ENCODE measurements around the gene SUCLA2. TPM values are rescaled to one million over a fixed set of nuclear protein-coding genes. Genes with fewer than 3 reads are reported as not detected.
"Not testable (repeated sequence)": the region's sequence is repeated elsewhere in the genome, so short reads cannot be mapped to it uniquely, and the experiment has no call there.

Gene SUCLA2
- total RNA-seq, 2 donors from 2014 or later: 60.5 to 71.4 TPM

DNA sequence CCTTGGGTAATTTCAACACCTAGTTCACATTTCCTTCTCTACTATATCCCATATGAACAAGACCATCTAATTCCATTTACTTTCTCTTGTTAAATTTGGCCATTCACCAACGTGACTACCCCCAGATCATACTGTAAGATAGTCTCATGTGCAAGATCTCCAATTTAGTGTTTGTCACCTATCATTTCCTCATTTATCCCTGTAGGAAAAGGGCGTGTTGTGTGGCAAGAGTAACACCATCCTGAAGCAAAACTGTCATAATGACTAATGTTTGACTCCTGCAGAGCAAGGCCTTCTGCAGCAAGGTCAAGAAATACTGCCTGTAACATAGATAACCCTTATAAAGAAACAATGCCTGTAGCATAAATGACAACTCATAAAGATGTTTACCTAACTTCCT is 51.3 kb downstream of the SUCLA2 start:
- no peaks in the 10 kb centered on the region for H3K36me3 ChIP-seq
- TF ChIP-seq, protein P1, sequence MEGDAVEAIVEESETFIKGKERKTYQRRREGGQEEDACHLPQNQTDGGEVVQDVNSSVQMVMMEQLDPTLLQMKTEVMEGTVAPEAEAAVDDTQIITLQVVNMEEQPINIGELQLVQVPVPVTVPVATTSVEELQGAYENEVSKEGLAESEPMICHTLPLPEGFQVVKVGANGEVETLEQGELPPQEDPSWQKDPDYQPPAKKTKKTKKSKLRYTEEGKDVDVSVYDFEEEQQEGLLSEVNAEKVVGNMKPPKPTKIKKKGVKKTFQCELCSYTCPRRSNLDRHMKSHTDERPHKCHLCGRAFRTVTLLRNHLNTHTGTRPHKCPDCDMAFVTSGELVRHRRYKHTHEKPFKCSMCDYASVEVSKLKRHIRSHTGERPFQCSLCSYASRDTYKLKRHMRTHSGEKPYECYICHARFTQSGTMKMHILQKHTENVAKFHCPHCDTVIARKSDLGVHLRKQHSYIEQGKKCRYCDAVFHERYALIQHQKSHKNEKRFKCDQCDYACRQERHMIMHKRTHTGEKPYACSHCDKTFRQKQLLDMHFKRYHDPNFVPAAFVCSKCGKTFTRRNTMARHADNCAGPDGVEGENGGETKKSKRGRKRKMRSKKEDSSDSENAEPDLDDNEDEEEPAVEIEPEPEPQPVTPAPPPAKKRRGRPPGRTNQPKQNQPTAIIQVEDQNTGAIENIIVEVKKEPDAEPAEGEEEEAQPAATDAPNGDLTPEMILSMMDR (IDR thresholded peaks at IDR 0.05): no peak
- H3K4me1 ChIP-seq: no peaks in the 10 kb centered on the region
- no peak overlapping the region for H3K9ac ChIP-seq (ENCODE audit: low read depth in 2 of 2, low read length in 2 of 2)
- no peaks in the 10 kb centered on the region for H3K27me3 ChIP-seq
- no peaks in the 10 kb centered on the region for H3K9me3 ChIP-seq
- H3K4me3 ChIP-seq: no peak overlapping the region
- intact Hi-C loops (cut with DNase I): no loop called here
- no peak overlapping the region for H3K27ac ChIP-seq
- no peak for DNase-seq

DNA sequence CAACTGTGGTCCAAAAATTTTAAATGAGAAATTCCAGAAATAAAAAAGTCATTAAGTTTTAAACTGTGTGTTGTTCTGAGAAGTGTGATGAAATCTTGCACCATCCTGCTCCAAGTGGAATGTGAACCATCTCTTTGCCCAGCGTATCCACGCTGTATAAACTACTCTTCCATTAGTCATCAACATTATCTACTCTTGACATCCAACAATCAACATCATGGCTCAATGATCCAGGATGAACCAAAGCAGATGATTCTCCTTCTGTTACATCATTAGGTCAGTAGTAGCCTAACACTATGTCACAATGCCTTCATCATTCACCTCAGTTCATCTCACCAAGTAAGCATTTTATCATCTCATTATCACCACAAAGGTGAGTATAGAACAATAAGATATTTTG is 55.3 kb downstream of the SUCLA2 start:
- H3K4me3 ChIP-seq: no peak overlapping the region
- no peaks in the 10 kb centered on the region for H3K9me3 ChIP-seq
- TF ChIP-seq, protein P1 (IDR thresholded peaks at IDR 0.05): no peak
- no peak overlapping the region for H3K27ac ChIP-seq
- no peaks in the 10 kb centered on the region for H3K27me3 ChIP-seq
- DNase-seq: no peak
- peaks cover 3% of the 10 kb centered on the region for H3K36me3 ChIP-seq
- no peaks in the 10 kb centered on the region for H3K4me1 ChIP-seq
- intact Hi-C loops (cut with DNase I): no loop called here
- H3K9ac ChIP-seq (ENCODE audit: low read depth in 2 of 2, low read length in 2 of 2): no peak overlapping the region

DNA sequence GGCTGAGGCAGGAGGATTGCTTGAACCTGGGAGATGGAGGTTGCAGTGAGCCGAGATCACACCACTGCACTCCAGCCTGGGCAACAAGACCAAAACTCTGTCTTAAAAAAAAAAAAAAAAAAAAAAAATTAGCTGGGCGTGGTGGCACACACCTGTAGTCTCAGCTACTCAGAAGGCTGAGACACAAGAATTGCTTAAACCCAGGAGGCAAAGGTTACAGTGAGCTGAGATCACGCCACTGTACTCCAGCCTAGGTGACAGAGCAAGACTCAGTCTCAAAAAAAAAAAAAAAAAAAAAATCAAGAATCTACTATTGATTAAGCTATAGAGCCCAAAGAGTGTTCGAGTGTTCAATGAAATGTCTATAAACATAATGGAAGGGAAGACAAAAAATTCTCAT is 55.9 kb downstream of the SUCLA2 start:
- H3K36me3 ChIP-seq; H3K4me3 ChIP-seq; H3K9me3 ChIP-seq; intact Hi-C loops (cut with DNase I); H3K27me3 ChIP-seq; DNase-seq; H3K4me1 ChIP-seq; H3K9ac ChIP-seq (ENCODE audit: low read depth in 2 of 2, low read length in 2 of 2); H3K27ac ChIP-seq: not testable (repeated sequence)

DNA sequence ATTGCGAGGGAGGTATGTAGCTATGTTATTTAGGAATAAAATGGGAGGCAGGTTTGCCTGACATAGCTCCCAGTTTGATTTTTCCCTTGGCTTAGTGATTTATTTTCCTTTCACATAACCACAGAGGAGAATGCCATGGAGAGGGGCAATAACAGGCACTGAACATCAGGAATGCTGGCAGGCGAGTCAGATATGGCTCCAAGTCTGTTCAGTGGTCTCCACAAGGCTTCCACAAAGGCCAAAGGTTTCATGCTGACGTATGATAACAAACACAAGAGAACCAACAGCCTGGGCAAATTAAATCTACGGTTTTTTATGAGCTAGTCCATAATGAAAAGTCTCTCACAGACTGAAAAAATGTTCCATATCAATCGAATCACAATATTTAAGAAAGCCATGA is 66.7 kb downstream of the SUCLA2 start:
- intact Hi-C loops (cut with DNase I): no loop called here
- TF ChIP-seq, protein P1 (IDR thresholded peaks at IDR 0.05): no peak
- no peaks in the 10 kb centered on the region for H3K27me3 ChIP-seq
- DNase-seq: no peak
- H3K9ac ChIP-seq (ENCODE audit: low read depth in 2 of 2, low read length in 2 of 2): no peak overlapping the region
- no peaks in the 10 kb centered on the region for H3K36me3 ChIP-seq
- no peak overlapping the region for H3K4me3 ChIP-seq
- no peaks in the 10 kb centered on the region for H3K9me3 ChIP-seq
- no peaks in the 10 kb centered on the region for H3K4me1 ChIP-seq
- H3K27ac ChIP-seq: no peak overlapping the region

DNA sequence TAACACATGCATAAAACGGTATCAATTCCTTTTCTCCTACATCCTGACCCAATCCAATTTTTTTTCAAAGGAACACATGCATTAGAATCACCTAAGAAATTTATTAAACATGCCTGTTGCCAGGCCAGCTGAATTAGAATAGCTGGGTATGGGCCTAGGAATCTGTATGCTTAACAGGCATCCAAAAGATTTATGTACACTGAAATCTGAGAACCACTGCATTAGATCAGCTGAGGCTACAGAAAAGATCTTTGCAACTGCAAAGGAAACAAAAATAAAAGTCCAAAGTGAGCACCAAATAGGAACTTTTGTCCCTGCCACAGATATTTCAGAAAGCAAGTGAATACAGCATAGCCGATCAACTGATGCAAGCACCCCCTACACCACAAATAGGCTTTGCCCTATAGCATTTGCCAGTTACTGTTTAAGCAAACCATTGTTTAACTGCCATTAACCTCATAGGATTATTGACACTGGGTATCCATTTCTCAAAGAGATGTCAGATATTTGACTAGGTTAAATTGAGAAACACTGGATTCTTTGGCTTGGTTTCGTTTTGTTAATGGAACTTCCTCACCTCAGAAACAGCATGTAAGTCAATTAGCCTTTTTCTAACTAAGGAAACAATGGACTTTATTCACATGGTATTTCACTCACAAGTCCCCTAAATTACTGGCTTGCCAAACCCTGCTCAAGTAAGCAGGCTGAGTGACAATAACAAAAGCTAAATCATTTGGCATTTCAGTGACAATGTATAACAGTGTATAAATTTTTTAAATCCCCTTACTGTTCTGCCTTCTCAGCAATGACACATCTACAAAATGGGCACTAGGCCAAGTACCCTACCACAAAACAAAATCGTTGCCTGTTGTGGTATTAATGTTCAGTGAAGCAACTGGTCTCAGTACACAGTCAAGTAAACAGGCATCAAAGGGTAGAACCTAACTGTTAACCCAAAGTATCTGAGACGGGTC is 67.8 kb downstream of the SUCLA2 start:
- TF ChIP-seq, protein P1 (IDR thresholded peaks at IDR 0.05): no peak
- Histone ChIP-seq H3K9me3 (no peaks in the 10 kb centered on the region), H3K27ac (no peak overlapping the region), H3K36me3 (no peaks in the 10 kb centered on the region), H3K4me1 (no peaks in the 10 kb centered on the region), H3K9ac (ENCODE audit: low read depth in 2 of 2, low read length in 2 of 2) (no peak overlapping the region), H3K4me3 (no peak overlapping the region), H3K27me3 (no peaks in the 10 kb centered on the region)
- no peak for DNase-seq
- intact Hi-C loops (cut with DNase I): no loop called here

DNA sequence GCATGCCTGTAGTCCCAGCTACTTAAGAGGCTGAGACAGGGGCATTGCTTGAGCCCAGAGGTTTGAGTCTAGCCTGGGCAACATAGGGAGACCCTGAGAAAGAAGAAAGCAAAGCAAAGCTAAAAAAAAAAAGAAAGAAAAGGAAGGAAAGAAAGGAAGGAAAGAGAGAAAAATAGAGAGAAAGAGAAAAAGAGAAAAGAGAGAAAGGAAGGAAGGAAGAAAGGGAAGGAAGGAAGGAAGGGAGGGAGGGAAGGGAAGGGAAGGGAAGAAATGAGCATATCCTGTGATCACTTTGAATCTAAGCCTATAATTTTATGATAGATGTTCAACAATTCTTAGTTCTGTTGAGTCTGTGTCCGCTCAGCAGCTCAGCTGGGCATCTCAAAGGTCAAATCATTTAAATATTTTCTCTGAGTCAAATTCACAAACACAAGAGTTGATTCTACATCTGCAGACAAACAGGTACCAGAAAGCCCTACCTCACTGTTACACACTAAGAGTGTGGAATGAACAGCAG is 70.4 kb downstream of the SUCLA2 start:
- TF ChIP-seq, protein P1 (IDR thresholded peaks at IDR 0.05): no peak
- H3K9ac ChIP-seq (ENCODE audit: low read depth in 2 of 2, low read length in 2 of 2): no peak overlapping the region
- H3K4me1 ChIP-seq: no peaks in the 10 kb centered on the region
- intact Hi-C loops (cut with DNase I): no loop called here
- H3K27me3 ChIP-seq: no peaks in the 10 kb centered on the region
- H3K9me3 ChIP-seq: no peaks in the 10 kb centered on the region
- no peak overlapping the region for H3K4me3 ChIP-seq
- DNase-seq: no peak
- H3K27ac ChIP-seq: no peak overlapping the region
- H3K36me3 ChIP-seq: no peaks in the 10 kb centered on the region

All from colonic mucosa (tissue), 4 donors.